ENCODE results near the gene CYBRD1.

Gene CYBRD1

GRCh38 chr2:171564463-171564862 lies 42.2 kb downstream of the CYBRD1 start:
- TF ChIP-seq CTCF (IDR thresholded peaks at IDR 0.05; ENCODE audit: insufficient read depth, low read depth, low read length, missing control alignments): no peak
- no peak overlapping the region for H3K4me3 ChIP-seq (ENCODE audit: low read length)
- peak; percentile 23 for DNase-seq (ENCODE audit: low read depth)

- no peak for TF ChIP-seq CTCF (IDR thresholded peaks at IDR 0.05; ENCODE audit: insufficient read depth, low read depth, low read length, missing control alignments)
- no peak overlapping the region for H3K4me3 ChIP-seq (ENCODE audit: low read length)
- no peak for DNase-seq (ENCODE audit: low read depth)
Observed at GRCh38 chr2:171566057-171566456, 43.8 kb downstream of the CYBRD1 start.

GRCh38 chr2:171566753-171567152 lies 44.5 kb downstream of the CYBRD1 start:
- no peak for DNase-seq (ENCODE audit: low read depth)
- TF ChIP-seq CTCF (IDR thresholded peaks at IDR 0.05; ENCODE audit: insufficient read depth, low read depth, low read length, missing control alignments): no peak
- H3K4me3 ChIP-seq (ENCODE audit: low read length): no peak overlapping the region

- DNase-seq (ENCODE audit: low read depth): peak; percentile 9
- no peak for TF ChIP-seq CTCF (IDR thresholded peaks at IDR 0.05; ENCODE audit: insufficient read depth, low read depth, low read length, missing control alignments)
- no peak overlapping the region for H3K4me3 ChIP-seq (ENCODE audit: low read length)
Observed at GRCh38 chr2:171568089-171568488, 45.8 kb downstream of the CYBRD1 start.

- H3K4me3 ChIP-seq (ENCODE audit: low read length): no peak overlapping the region
- no peak for DNase-seq (ENCODE audit: low read depth)
- TF ChIP-seq CTCF (IDR thresholded peaks at IDR 0.05; ENCODE audit: insufficient read depth, low read depth, low read length, missing control alignments): no peak
Observed at GRCh38 chr2:171571721-171572120, 49.4 kb downstream of the CYBRD1 start.

GRCh38 chr2:171574149-171574795 lies 52.0 kb downstream of the CYBRD1 start:
- TF ChIP-seq CTCF (IDR thresholded peaks at IDR 0.05; ENCODE audit: insufficient read depth, low read depth, low read length, missing control alignments): peak; percentile 93
- H3K4me3 ChIP-seq (ENCODE audit: low read length): no peak overlapping the region
- DNase-seq (ENCODE audit: low read depth): peak; percentile 73

- no peak for DNase-seq (ENCODE audit: low read depth)
- H3K4me3 ChIP-seq (ENCODE audit: low read length): no peak overlapping the region
- no peak for TF ChIP-seq CTCF (IDR thresholded peaks at IDR 0.05; ENCODE audit: insufficient read depth, low read depth, low read length, missing control alignments)
Observed at GRCh38 chr2:171575606-171576005, 53.3 kb downstream of the CYBRD1 start.

Data from epithelial cell of esophagus (primary cell).